ENCODE measurements around the gene RNF212.

The RNF212 gene

GRCh38 chr4:1113311-1114009 is at the start of gene RNF212:
TSS of gene RNF212 (minus strand) at chr4:1113564. CDS start at chr4:1113464, 100 bp downstream.
- Mint-ChIP-seq H3K4me3 (peak within 1 kb of the TSS; percentile 54), H3K36me3 (no peaks in the 10 kb centered on the region), H3K4me1 (peaks cover 6% of the 10 kb centered on the region), H3K27ac (no peak within 1 kb of the TSS), H3K9me3 (no peaks in the 10 kb centered on the region)
- peak; percentile 79 for ATAC-seq
- DNase-seq (ENCODE audit: low spot score in 2 of 2): peak; percentile 24 to 47

- no peak for ATAC-seq
- peaks cover 18% of the 10 kb centered on the region for H3K4me1 Mint-ChIP-seq
Observed at GRCh38 chr4:1160351-1160750, 47.0 kb upstream of the RNF212 start.

GRCh38 chr4:1156069-1156468 is 42.7 kb upstream of the RNF212 start:
- no peak overlapping the region for H3K27ac Mint-ChIP-seq
- no peak overlapping the region for H3K4me3 Mint-ChIP-seq
- no peaks in the 10 kb centered on the region for H3K9me3 Mint-ChIP-seq
- ATAC-seq (no peak), DNase-seq (ENCODE audit: low spot score in 2 of 2) (no peak)
- no peaks in the 10 kb centered on the region for H3K4me1 Mint-ChIP-seq
- H3K36me3 Mint-ChIP-seq: no peaks in the 10 kb centered on the region

More at GRCh38 chr4:1160351-1160750, 47.0 kb upstream of the RNF212 start:
- no peak for DNase-seq (ENCODE audit: low spot score in 2 of 2)
- Mint-ChIP-seq H3K36me3 (no peaks in the 10 kb centered on the region), H3K4me3 (no peak overlapping the region), H3K27ac (no peak overlapping the region), H3K9me3 (no peaks in the 10 kb centered on the region)

GRCh38 chr4:1155314-1155713 is 42.0 kb upstream of the RNF212 start:
- H3K4me1 Mint-ChIP-seq: no peaks in the 10 kb centered on the region
- H3K4me3 Mint-ChIP-seq: no peak overlapping the region
- H3K27ac Mint-ChIP-seq: no peak overlapping the region
- ATAC-seq: no peak
- no peaks in the 10 kb centered on the region for H3K9me3 Mint-ChIP-seq
- no peaks in the 10 kb centered on the region for H3K36me3 Mint-ChIP-seq
- DNase-seq (ENCODE audit: low spot score in 2 of 2): no peak

GRCh38 chr4:1154523-1155182 is 41.3 kb upstream of the RNF212 start:
- Mint-ChIP-seq H3K4me3 (no peak overlapping the region), H3K27ac (no peak overlapping the region), H3K36me3 (no peaks in the 10 kb centered on the region)

GRCh38 chr4:1154126-1154522 is 40.8 kb upstream of the RNF212 start:
- Mint-ChIP-seq H3K36me3 (no peaks in the 10 kb centered on the region), H3K27ac (no peak overlapping the region), H3K4me1 (no peaks in the 10 kb centered on the region), H3K9me3 (no peaks in the 10 kb centered on the region), H3K4me3 (no peak overlapping the region)
- ATAC-seq (no peak), DNase-seq (ENCODE audit: low spot score in 2 of 2) (no peak)

More at GRCh38 chr4:1154523-1155182, 41.3 kb upstream of the RNF212 start:
- ATAC-seq: no peak
- Mint-ChIP-seq H3K9me3 (no peaks in the 10 kb centered on the region), H3K4me1 (no peaks in the 10 kb centered on the region)
- no peak for DNase-seq (ENCODE audit: low spot score in 2 of 2)

- Mint-ChIP-seq H3K36me3 (no peaks in the 10 kb centered on the region), H3K9me3 (no peaks in the 10 kb centered on the region), H3K4me3 (no peak overlapping the region), H3K27ac (no peak overlapping the region), H3K4me1 (no peaks in the 10 kb centered on the region)
- DNase-seq (ENCODE audit: low spot score in 2 of 2): no peak
- ATAC-seq: no peak
Observed at GRCh38 chr4:1153567-1154090, 40.3 kb upstream of the RNF212 start.

GRCh38 chr4:1152290-1152689 is 38.9 kb upstream of the RNF212 start:
- ATAC-seq (no peak), DNase-seq (ENCODE audit: low spot score in 2 of 2) (no peak)
- H3K9me3 Mint-ChIP-seq: no peaks in the 10 kb centered on the region
- no peak overlapping the region for H3K27ac Mint-ChIP-seq
- no peaks in the 10 kb centered on the region for H3K36me3 Mint-ChIP-seq
- H3K4me3 Mint-ChIP-seq: no peak overlapping the region
- no peaks in the 10 kb centered on the region for H3K4me1 Mint-ChIP-seq

GRCh38 chr4:1151541-1151940 is 38.2 kb upstream of the RNF212 start:
- no peaks in the 10 kb centered on the region for H3K9me3 Mint-ChIP-seq
- H3K27ac Mint-ChIP-seq: no peak overlapping the region
- no peak overlapping the region for H3K4me3 Mint-ChIP-seq
- H3K36me3 Mint-ChIP-seq: no peaks in the 10 kb centered on the region
- DNase-seq (ENCODE audit: low spot score in 2 of 2) (no peak), ATAC-seq (no peak)
- H3K4me1 Mint-ChIP-seq: peaks cover 4% of the 10 kb centered on the region

GRCh38 chr4:1150875-1151274 is 37.5 kb upstream of the RNF212 start:
- no peak for ATAC-seq

GRCh38 chr4:1139860-1140259 is 26.5 kb upstream of the RNF212 start:
- H3K27ac Mint-ChIP-seq: no peak overlapping the region
- peaks cover 4% of the 10 kb centered on the region for H3K36me3 Mint-ChIP-seq
- no peaks in the 10 kb centered on the region for H3K9me3 Mint-ChIP-seq
- ATAC-seq (no peak), DNase-seq (ENCODE audit: low spot score in 2 of 2) (no peak)
- peaks cover 9% of the 10 kb centered on the region for H3K4me1 Mint-ChIP-seq
- no peak overlapping the region for H3K4me3 Mint-ChIP-seq

More at GRCh38 chr4:1150875-1151274, 37.5 kb upstream of the RNF212 start:
- Mint-ChIP-seq H3K4me1 (peaks cover 6% of the 10 kb centered on the region), H3K36me3 (no peaks in the 10 kb centered on the region), H3K4me3 (no peak overlapping the region), H3K27ac (no peak overlapping the region), H3K9me3 (no peaks in the 10 kb centered on the region)
- DNase-seq (ENCODE audit: low spot score in 2 of 2): no peak

GRCh38 chr4:1137850-1138249 is 24.5 kb upstream of the RNF212 start:
- DNase-seq (ENCODE audit: low spot score in 2 of 2): no peak

GRCh38 chr4:1137063-1137776 is 23.9 kb upstream of the RNF212 start:
- Mint-ChIP-seq H3K36me3 (peaks cover 4% of the 10 kb centered on the region), H3K4me1 (peaks cover 9% of the 10 kb centered on the region), H3K27ac (peak overlapping the region; percentile 11), H3K4me3 (peak overlapping the region; percentile 48), H3K9me3 (no peaks in the 10 kb centered on the region)
- DNase-seq (ENCODE audit: low spot score in 2 of 2) (no peak), ATAC-seq (no peak)

More at GRCh38 chr4:1137850-1138249, 24.5 kb upstream of the RNF212 start:
- ATAC-seq: no peak
- peaks cover 4% of the 10 kb centered on the region for H3K36me3 Mint-ChIP-seq
- H3K9me3 Mint-ChIP-seq: no peaks in the 10 kb centered on the region
- H3K4me3 Mint-ChIP-seq: peak overlapping the region; percentile 48
- H3K4me1 Mint-ChIP-seq: peaks cover 9% of the 10 kb centered on the region
- peak overlapping the region; percentile 11 for H3K27ac Mint-ChIP-seq

- Mint-ChIP-seq H3K27ac (no peak overlapping the region), H3K4me1 (peaks cover 9% of the 10 kb centered on the region), H3K9me3 (no peaks in the 10 kb centered on the region), H3K4me3 (no peak overlapping the region), H3K36me3 (peaks cover 4% of the 10 kb centered on the region)
- DNase-seq (ENCODE audit: low spot score in 2 of 2) (no peak), ATAC-seq (no peak)
Observed at GRCh38 chr4:1136048-1136447, 22.7 kb upstream of the RNF212 start.

- no peaks in the 10 kb centered on the region for H3K9me3 Mint-ChIP-seq
- ATAC-seq (no peak), DNase-seq (ENCODE audit: low spot score in 2 of 2) (no peak)
- H3K4me3 Mint-ChIP-seq: no peak overlapping the region
- no peaks in the 10 kb centered on the region for H3K36me3 Mint-ChIP-seq
- H3K4me1 Mint-ChIP-seq: peaks cover 9% of the 10 kb centered on the region
- no peak overlapping the region for H3K27ac Mint-ChIP-seq
Observed at GRCh38 chr4:1133033-1133432, 19.7 kb upstream of the RNF212 start.

Measured in stimulated activated effector memory CD8-positive, alpha-beta T cell treated with anti-CD3 and anti-CD28 coated beads, Interleukin-12 subunit alpha, Interleukin-12 subunit beta, amount 100 ng/mL, for 72 hours (primary cell).